B cell (primary cell): ENCODE data around the gene BCL7C. TPM values are rescaled to one million over a fixed set of nuclear protein-coding genes. Genes with fewer than 3 reads are reported as not detected.

Source experiments
- ATAC-seq: fragments of 200-7000 bp; cut with Tn5 transposase; one replicate; pipeline ENCODE4 v1.10.0; 2021; ENCODE audit warnings: low read depth, mild to moderate bottlenecking, moderate number of reproducible peaks, moderate library complexity
- CTCF ChIA-PET: fragments of 350-600 bp; sonication (Branson Sonifier 250); formaldehyde crosslinking; loops from one replicate; lab custom pipeline; 2021; ENCODE audit warnings: antibody characterized with exemption, inconsistent platforms; lab: Charles Lee
- POLR2A ChIA-PET: fragments of 350-600 bp; sonication (Branson Sonifier 250); formaldehyde crosslinking; loops from one replicate; lab custom pipeline; 2021; ENCODE audit warnings: antibody characterized with exemption; lab: Charles Lee
- DNase-seq: peaks from one replicate; pipeline ENCODE4 v3.0.0; 2013
- H2AFZ ChIP-seq: 2 replicates; pipeline ENCODE4 v1.6.1; 2012; ENCODE audit warnings: mild to moderate bottlenecking, low read depth, low read length; ENCODE audit not compliant: insufficient read depth, poor library complexity, severe bottlenecking
- H3K27ac ChIP-seq, 2 donors: 1 replicate in 1 of 2; 2 replicates in 1 of 2; pipeline ENCODE4 v1.5.1; 2012 to 2013; ENCODE audit warnings: low read length in 2 of 2, mild to moderate bottlenecking in 2 of 2, moderate library complexity in 1 of 2
- H3K27me3 ChIP-seq, 4 experiments: fragments of 200-600 bp in 1 of 4; sonication (generic) in 1 of 4; replicated peaks in 1 of 4; 1 replicate in 2 of 4; 2 replicates in 2 of 4; pipeline versions ENCODE4 v1.6.1 to v1.7.0; 2013 to 2016; ENCODE audit warnings: low read length in 3 of 4, mild to moderate bottlenecking in 2 of 4, mixed read lengths in 1 of 4, moderate library complexity in 1 of 4; ENCODE audit not compliant: insufficient read depth in 4 of 4, control insufficient read depth in 3 of 4; ENCODE audit errors: control extremely low read depth in 1 of 4
- H3K36me3 ChIP-seq, 2 experiments: replicated peaks in 1 of 2; 1 replicate in 1 of 2; 2 replicates in 1 of 2; pipeline versions ENCODE4 v1.6.1 to v1.7.1; 2013; ENCODE audit warnings: low read length in 1 of 2; ENCODE audit not compliant: insufficient read depth in 2 of 2, control insufficient read depth in 1 of 2; ENCODE audit errors: control extremely low read depth in 1 of 2, extremely low read depth in 1 of 2
- H3K4me1 ChIP-seq, 2 donors: fragments of 200-600 bp in 1 of 2; sonication (generic) in 1 of 2; 1 replicate in 1 of 2; 2 replicates in 1 of 2; pipeline versions ENCODE4 v1.5.1 to v1.6.1; 2013 to 2017; ENCODE audit warnings: low read length in 2 of 2; ENCODE audit not compliant: control insufficient read depth in 2 of 2, insufficient read depth in 2 of 2
- H3K4me2 ChIP-seq: replicated peaks from 2 replicates; pipeline ENCODE3; 2012; ENCODE audit warnings: mild to moderate bottlenecking, low read depth, low read length; ENCODE audit not compliant: poor library complexity, severe bottlenecking
- H3K4me3 ChIP-seq, 5 experiments: fragments of 200-600 bp in 1 of 5; sonication (generic) in 1 of 5; 1 replicate in 3 of 5; 2 replicates in 2 of 5; pipeline versions ENCODE4 v1.5.1 to v1.7.0; 2011 to 2016; ENCODE audit warnings: low read length in 4 of 5, mild to moderate bottlenecking in 4 of 5, low read depth in 2 of 5, control low read depth in 1 of 5, moderate library complexity in 1 of 5; ENCODE audit not compliant: insufficient read depth in 1 of 5; ENCODE audit errors: control extremely low read depth in 1 of 5, extremely low read depth in 1 of 5
- H3K79me2 ChIP-seq: fragments of 200-600 bp; sonication (generic); one replicate; pipeline ENCODE4 v1.6.0; 2016; ENCODE audit warnings: low read length; ENCODE audit not compliant: control insufficient read depth, insufficient read depth
- H3K9ac ChIP-seq: fragments of 200-600 bp; sonication (generic); 2 replicates; pipeline ENCODE4 v1.6.1; 2017; ENCODE audit warnings: mild to moderate bottlenecking, low read length, moderate library complexity
- H3K9me3 ChIP-seq, 3 donors: one replicate each; pipeline versions ENCODE4 v1.6.1 to v1.7.1; 2013; ENCODE audit warnings: low read length in 2 of 3; ENCODE audit not compliant: control insufficient read depth in 2 of 3, insufficient read depth in 1 of 3; ENCODE audit errors: control extremely low read depth in 1 of 3
- H4K20me1 ChIP-seq: 2 replicates; pipeline ENCODE4 v1.6.0; 2012; ENCODE audit warnings: mild to moderate bottlenecking, low read length; ENCODE audit not compliant: insufficient read depth, control insufficient read depth, poor library complexity, severe bottlenecking
- H3K27ac Mint-ChIP-seq: one replicate; pipeline ENCODE4 v1.8.0; 2021; ENCODE audit warnings: mixed read lengths
- H3K27me3 Mint-ChIP-seq: one replicate; pipeline ENCODE4 v1.8.0; 2021; ENCODE audit warnings: mixed read lengths
- H3K4me1 Mint-ChIP-seq: one replicate; pipeline ENCODE4 v1.8.0; 2021; ENCODE audit warnings: mixed read lengths
- H3K4me3 Mint-ChIP-seq: one replicate; pipeline ENCODE4 v1.8.0; 2021; ENCODE audit warnings: mixed read lengths
- H3K9me3 Mint-ChIP-seq: one replicate; pipeline ENCODE4 v1.8.0; 2022; ENCODE audit warnings: mixed read lengths; ENCODE audit not compliant: insufficient read depth
- EZH2 ChIP-seq: IDR thresholded peaks from 2 replicates; pipeline ENCODE4 v1.6.1; 2012; ENCODE audit warnings: borderline replicate concordance, low read depth, mild to moderate bottlenecking, moderate library complexity, low read length; ENCODE audit not compliant: insufficient read depth, poor library complexity, severe bottlenecking
- WGBS: methylation state at CpG from one replicate; pipeline ENCODE4 v1.1.5; 2013; ENCODE audit warnings: missing lambda C conversion rate; ENCODE audit not compliant: insufficient coverage; 5-methylcytosine and 5-hydroxymethylcytosine counted together
- intact Hi-C: fragments of 100-400 bp; cut with micrococcal nuclease; formaldehyde crosslinking; loops from one replicate; pipeline ENCODE4 v1.10.0; 2022
- polyA plus RNA-seq: library from polyadenylated mRNA; depleted of rRNA; stranded (reverse); fragments of >200 nt; gene quantifications from 2 replicates; pipeline ENCODE4 v1.2.3, GENCODE V29; 2012
- total RNA-seq, 2 donors: library from RNA; stranded (reverse); fragments of 120-200 nt in 1 of 2; gene quantifications; 1 replicate in 1 of 2; 2 replicates in 1 of 2; pipeline versions ENCODE4 v1.2.3 to v1.2.4, GENCODE V29; 2013 to 2022
- TF ChIP-seq, protein P1 (sequence below): fragments of 200-600 bp; IDR thresholded peaks from one replicate; pipeline ENCODE4 v1.8.0; 2022; ENCODE audit warnings: antibody characterized with exemption, mild to moderate bottlenecking

The BCL7C gene
- total and polyA plus RNA-seq, 2 donors (not counting 1 experiment from before 2014, with no cell fraction given): 17.1 to 30.5 TPM

- Histone ChIP-seq H3K79me2 (no peaks in the 10 kb centered on the region), H4K20me1 (no peaks in the 10 kb centered on the region), H3K4me3 (no peak overlapping the region), H3K36me3 (peaks cover 0 to 19% of the 10 kb centered on the region in 2 experiments), H2AFZ (no peak overlapping the region), H3K27ac (no peak overlapping the region), H3K9me3 (no peaks in the 10 kb centered on the region), H3K4me1 (peaks cover 0 to 9% of the 10 kb centered on the region in 2 donors), H3K4me2 (no peak overlapping the region), H3K9ac (no peak overlapping the region), H3K27me3 (no peaks in the 10 kb centered on the region)
- ChIA-PET CTCF (interaction anchor here (1.4 to 5.0 kb wide), 2 partner anchors 14 to 84 kb away, joined by 5 to 23 read pairs; no protein-coding TSS in a partner anchor), POLR2A (interaction anchor here (0.9 kb wide), 1 partner anchor 84 kb away, joined by 3 read pairs; no protein-coding TSS in a partner anchor)
- Mint-ChIP-seq H3K9me3 (no peaks in the 10 kb centered on the region), H3K4me3 (no peak overlapping the region), H3K27me3 (no peaks in the 10 kb centered on the region), H3K27ac (no peak overlapping the region), H3K4me1 (peaks cover 11% of the 10 kb centered on the region)
- intact Hi-C loops: no loop called here
- DNase-seq: no peak
- TF ChIP-seq, protein P1, sequence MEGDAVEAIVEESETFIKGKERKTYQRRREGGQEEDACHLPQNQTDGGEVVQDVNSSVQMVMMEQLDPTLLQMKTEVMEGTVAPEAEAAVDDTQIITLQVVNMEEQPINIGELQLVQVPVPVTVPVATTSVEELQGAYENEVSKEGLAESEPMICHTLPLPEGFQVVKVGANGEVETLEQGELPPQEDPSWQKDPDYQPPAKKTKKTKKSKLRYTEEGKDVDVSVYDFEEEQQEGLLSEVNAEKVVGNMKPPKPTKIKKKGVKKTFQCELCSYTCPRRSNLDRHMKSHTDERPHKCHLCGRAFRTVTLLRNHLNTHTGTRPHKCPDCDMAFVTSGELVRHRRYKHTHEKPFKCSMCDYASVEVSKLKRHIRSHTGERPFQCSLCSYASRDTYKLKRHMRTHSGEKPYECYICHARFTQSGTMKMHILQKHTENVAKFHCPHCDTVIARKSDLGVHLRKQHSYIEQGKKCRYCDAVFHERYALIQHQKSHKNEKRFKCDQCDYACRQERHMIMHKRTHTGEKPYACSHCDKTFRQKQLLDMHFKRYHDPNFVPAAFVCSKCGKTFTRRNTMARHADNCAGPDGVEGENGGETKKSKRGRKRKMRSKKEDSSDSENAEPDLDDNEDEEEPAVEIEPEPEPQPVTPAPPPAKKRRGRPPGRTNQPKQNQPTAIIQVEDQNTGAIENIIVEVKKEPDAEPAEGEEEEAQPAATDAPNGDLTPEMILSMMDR: no peak
- no peak for TF ChIP-seq EZH2
- no peak for ATAC-seq
- 100% methylated on average over 8 of the region's 11 CpGs for WGBS
These were observed 34.5 kb upstream of the BCL7C start for GRCh38 chr16:30928390-30928789.

DNA sequence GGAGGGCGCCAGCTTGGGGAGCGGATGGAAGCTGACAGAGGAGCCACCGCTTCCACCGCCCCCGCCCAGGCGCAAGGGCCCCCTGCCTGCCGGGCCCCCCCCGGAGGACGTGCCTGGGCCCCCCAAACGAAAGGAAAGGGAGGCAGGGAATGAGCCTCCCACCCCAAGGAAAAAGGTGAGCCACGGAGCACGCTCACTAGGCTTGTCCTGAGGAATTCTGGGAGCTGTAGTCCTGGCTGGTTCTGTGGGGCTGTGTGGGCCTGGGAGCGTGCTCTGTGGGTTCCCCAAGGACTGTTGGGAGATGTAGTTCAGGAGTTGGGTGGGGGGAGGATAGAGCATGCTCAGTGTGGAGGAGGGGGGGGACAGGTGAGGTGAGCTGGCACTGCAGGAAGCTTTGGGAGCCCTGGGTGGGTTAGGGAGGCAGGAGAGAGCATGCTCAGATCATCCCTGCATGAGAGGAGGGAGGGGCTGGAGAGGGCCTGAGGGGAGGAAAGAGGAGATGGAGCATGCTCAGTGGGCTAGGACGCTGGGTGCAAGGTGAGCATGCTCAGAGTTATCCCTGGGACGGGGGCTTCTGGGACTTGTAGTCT, 34.0 kb upstream of the BCL7C start:
- POLR2A ChIA-PET: interaction anchor here (0.6 to 0.9 kb wide), 3 partner anchors 83 to 185 kb away, joined by 3 to 4 read pairs (median 4); no protein-coding TSS in a partner anchor
- no peaks in the 10 kb centered on the region for H3K9me3 Mint-ChIP-seq
- Histone ChIP-seq H3K9me3 (no peaks in the 10 kb centered on the region), H3K9ac (no peak overlapping the region), H3K27me3 (no peaks in the 10 kb centered on the region), H3K79me2 (no peaks in the 10 kb centered on the region), H3K4me1 (peaks cover 0 to 9% of the 10 kb centered on the region in 2 donors), H3K27ac (no peak overlapping the region), H3K36me3 (peaks cover 0 to 19% of the 10 kb centered on the region in 2 experiments), H2AFZ (no peak overlapping the region), H3K4me3 (no peak overlapping the region), H4K20me1 (no peaks in the 10 kb centered on the region), H3K4me2 (no peak overlapping the region)
- ATAC-seq (no peak), DNase-seq (peak; percentile 41)
- no peak overlapping the region for H3K27ac Mint-ChIP-seq
- CTCF ChIA-PET: interaction anchor here (1.4 to 5.0 kb wide), 2 partner anchors 15 to 83 kb away, joined by 5 to 23 read pairs; no protein-coding TSS in a partner anchor
- H3K4me1 Mint-ChIP-seq: peaks cover 13% of the 10 kb centered on the region
- H3K4me3 Mint-ChIP-seq: no peak overlapping the region
- TF ChIP-seq, protein P1: no peak
- TF ChIP-seq EZH2: no peak
- WGBS: 75% methylated on average over 9 of the region's 15 CpGs
- H3K27me3 Mint-ChIP-seq: no peaks in the 10 kb centered on the region
- intact Hi-C loops: no loop called here
